Esophagus muscularis mucosa (tissue), 3 donors: ENCODE measurements around the gene PGAM2.

Experiments
- POLR2A ChIP-seq: fragments of 450-650 bp; IDR thresholded peaks from one replicate; pipeline ENCODE4 v1.6.1; 2017; ENCODE audit warnings: antibody characterized with exemption, moderate library complexity, mild to moderate bottlenecking, low read depth
- TF ChIP-seq, protein P1 (sequence below), 3 experiments: fragments of 200-600 bp in 2 of 3; fragments of 450-650 bp in 1 of 3; sonication (generic) in 2 of 3; IDR thresholded peaks; one replicate each; pipeline ENCODE4 v1.5.1; 2017 to 2019; ENCODE audit warnings: antibody characterized with exemption in 3 of 3, mild to moderate bottlenecking in 2 of 3, moderate library complexity in 1 of 3

DNA sequence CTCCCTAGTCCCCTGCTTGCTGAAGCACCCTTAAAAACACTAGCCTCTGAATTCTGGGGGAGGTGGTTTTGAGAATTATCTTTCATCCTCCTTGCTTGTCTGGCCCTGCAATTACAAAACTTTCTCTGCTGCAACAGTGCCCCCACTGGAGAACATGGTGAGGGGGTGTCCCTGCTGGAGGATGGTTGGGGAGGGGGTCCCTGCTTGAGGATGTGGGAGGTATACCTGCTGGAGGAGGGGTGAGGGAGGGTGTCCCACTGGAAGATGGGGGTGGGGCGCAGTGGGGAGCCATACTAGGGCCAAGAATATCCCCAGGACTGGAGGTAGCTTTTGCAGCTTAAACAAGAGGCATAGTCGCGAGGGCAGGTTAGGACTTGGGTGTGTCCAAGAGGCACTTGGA, 20.2 kb upstream of the PGAM2 start:
- no peak for TF ChIP-seq POLR2A
- TF ChIP-seq, protein P1, sequence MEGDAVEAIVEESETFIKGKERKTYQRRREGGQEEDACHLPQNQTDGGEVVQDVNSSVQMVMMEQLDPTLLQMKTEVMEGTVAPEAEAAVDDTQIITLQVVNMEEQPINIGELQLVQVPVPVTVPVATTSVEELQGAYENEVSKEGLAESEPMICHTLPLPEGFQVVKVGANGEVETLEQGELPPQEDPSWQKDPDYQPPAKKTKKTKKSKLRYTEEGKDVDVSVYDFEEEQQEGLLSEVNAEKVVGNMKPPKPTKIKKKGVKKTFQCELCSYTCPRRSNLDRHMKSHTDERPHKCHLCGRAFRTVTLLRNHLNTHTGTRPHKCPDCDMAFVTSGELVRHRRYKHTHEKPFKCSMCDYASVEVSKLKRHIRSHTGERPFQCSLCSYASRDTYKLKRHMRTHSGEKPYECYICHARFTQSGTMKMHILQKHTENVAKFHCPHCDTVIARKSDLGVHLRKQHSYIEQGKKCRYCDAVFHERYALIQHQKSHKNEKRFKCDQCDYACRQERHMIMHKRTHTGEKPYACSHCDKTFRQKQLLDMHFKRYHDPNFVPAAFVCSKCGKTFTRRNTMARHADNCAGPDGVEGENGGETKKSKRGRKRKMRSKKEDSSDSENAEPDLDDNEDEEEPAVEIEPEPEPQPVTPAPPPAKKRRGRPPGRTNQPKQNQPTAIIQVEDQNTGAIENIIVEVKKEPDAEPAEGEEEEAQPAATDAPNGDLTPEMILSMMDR (IDR thresholded peaks at IDR 0.05) = no peak
